Effector memory CD4-positive, alpha-beta T cell (primary cell): ENCODE data around the gene ACOT2.

Experiments
- DNase-seq, 3 donors: peaks; one replicate each; pipeline ENCODE4 v3.0.0-alpha.2; 2020
- H3K27ac ChIP-seq: 2 replicates; pipeline ENCODE4 v1.7.0; 2013; ENCODE audit warnings: mild to moderate bottlenecking, low read length, moderate library complexity; ENCODE audit not compliant: insufficient read depth, poor library complexity, severe bottlenecking
- H3K27me3 ChIP-seq: replicated peaks from 2 replicates; pipeline ENCODE4 v1.7.0; 2013; ENCODE audit warnings: mild to moderate bottlenecking, low read length; ENCODE audit not compliant: insufficient read depth, control insufficient read depth, poor library complexity, severe bottlenecking
- H3K36me3 ChIP-seq: 2 replicates; pipeline ENCODE4 v1.7.0; 2013; ENCODE audit warnings: mild to moderate bottlenecking, low read length, moderate library complexity; ENCODE audit not compliant: control insufficient read depth, insufficient read depth
- H3K4me1 ChIP-seq: 2 replicates; pipeline ENCODE4 v1.7.0; 2013; ENCODE audit warnings: low read length, mild to moderate bottlenecking; ENCODE audit not compliant: control insufficient read depth, insufficient read depth, poor library complexity, severe bottlenecking
- H3K4me3 ChIP-seq: 2 replicates; pipeline ENCODE4 v1.7.0; 2013; ENCODE audit warnings: low read length, low read depth, mild to moderate bottlenecking; ENCODE audit not compliant: insufficient read depth, poor library complexity, severe bottlenecking
- H3K9me3 ChIP-seq: 2 replicates; pipeline ENCODE4 v1.7.0; 2013; ENCODE audit warnings: mild to moderate bottlenecking, low read length, moderate library complexity; ENCODE audit not compliant: control insufficient read depth

Gene ACOT2

DNA sequence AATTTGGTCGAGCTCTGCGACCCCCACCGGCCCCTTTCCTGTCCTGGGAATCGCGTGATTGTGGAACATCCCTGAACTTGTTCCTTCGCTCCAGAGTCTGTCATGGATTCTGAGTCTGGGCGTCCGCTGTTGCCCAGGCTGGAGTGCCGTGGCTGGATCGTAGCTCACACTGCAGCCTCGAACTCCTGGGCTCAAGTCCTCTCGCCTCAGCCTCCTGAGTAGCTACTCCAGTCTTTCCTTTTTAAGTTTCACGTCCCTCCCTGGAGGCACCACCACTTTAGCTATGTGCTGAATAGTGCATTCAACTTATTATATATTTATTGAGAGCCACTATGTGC is 44.0 kb downstream of the ACOT2 start:
- peak overlapping the region; percentile 76 for H3K4me3 ChIP-seq
- H3K9me3 ChIP-seq: no peaks in the 10 kb centered on the region
- no peak for DNase-seq
- peaks cover 3% of the 10 kb centered on the region for H3K4me1 ChIP-seq
- H3K36me3 ChIP-seq: no peaks in the 10 kb centered on the region
- H3K27me3 ChIP-seq: no peaks in the 10 kb centered on the region
- peak overlapping the region; percentile 63 for H3K27ac ChIP-seq

DNA sequence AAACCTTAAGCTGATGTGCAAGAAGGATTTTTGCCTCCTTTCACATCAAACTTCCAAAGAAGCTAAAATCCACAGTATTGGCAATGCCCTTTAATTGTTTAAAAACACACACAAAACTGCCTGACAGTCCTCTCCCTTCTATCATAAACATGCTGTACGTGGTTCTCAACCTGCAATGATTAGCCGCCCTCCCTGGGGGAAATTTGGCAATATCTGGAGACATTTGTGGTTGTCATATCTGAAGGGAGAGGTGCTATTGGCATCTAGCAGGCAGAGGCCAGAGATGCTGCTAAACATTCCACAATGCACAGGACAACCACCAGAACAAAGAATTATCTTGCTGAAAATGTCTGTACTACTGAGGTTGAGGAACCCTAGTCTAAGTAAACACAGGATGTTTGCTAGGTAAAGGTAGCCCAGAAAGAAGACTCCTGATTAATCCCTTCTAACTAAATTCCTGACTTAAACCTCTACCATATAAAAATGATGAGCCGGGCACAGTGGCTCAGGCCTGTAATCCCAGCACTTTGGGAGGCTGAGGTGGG is 44.5 kb downstream of the ACOT2 start:
- Histone ChIP-seq H3K36me3 (no peaks in the 10 kb centered on the region), H3K27me3 (no peaks in the 10 kb centered on the region), H3K9me3 (no peaks in the 10 kb centered on the region), H3K4me1 (peaks cover 3% of the 10 kb centered on the region), H3K4me3 (no peak overlapping the region), H3K27ac (no peak overlapping the region)
- no peak for DNase-seq

DNA sequence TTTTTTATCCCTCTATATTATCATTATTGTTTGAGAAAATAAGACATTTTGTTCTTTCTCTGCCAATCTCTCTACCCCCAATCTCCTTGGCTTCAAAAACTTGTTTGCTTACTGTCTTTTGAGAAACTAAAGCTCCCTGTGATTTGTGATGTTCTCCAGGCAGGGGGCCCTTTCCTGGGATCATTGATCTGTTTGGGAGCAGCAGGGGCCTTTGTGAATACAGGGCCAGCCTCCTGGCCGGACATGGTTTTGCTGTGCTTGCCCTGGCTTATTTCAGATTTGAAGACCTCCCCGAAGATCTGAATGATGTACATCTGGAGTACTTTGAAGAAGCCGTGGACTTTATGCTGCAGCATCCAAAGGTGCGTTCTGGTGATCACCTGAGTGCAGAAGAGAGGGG is 47.8 kb downstream of the ACOT2 start:
- H3K27ac ChIP-seq: no peak overlapping the region
- H3K4me1 ChIP-seq: peaks cover 3% of the 10 kb centered on the region
- no peaks in the 10 kb centered on the region for H3K36me3 ChIP-seq
- H3K4me3 ChIP-seq: no peak overlapping the region
- no peaks in the 10 kb centered on the region for H3K27me3 ChIP-seq
- no peaks in the 10 kb centered on the region for H3K9me3 ChIP-seq
- no peak for DNase-seq

DNA sequence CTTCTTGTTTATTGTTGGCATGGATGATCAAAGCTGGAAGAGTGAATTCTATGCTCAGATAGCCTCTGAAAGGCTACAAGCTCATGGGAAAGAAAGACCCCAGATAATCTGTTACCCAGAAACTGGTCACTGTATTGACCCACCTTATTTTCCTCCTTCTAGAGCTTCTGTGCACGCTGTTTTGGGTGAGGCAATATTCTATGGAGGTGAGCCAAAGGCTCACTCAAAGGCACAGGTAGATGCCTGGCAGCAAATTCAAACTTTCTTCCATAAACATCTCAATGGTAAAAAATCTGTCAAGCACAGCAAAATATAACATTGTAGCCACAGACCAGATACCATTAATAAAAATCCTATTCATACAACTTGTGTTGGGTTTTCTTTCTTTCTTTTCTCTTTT is 50.5 kb downstream of the ACOT2 start:
- no peak overlapping the region for H3K4me3 ChIP-seq
- no peak overlapping the region for H3K27ac ChIP-seq
- H3K36me3 ChIP-seq: no peaks in the 10 kb centered on the region
- DNase-seq: no peak
- no peaks in the 10 kb centered on the region for H3K4me1 ChIP-seq
- H3K9me3 ChIP-seq: no peaks in the 10 kb centered on the region
- H3K27me3 ChIP-seq: no peaks in the 10 kb centered on the region

DNA sequence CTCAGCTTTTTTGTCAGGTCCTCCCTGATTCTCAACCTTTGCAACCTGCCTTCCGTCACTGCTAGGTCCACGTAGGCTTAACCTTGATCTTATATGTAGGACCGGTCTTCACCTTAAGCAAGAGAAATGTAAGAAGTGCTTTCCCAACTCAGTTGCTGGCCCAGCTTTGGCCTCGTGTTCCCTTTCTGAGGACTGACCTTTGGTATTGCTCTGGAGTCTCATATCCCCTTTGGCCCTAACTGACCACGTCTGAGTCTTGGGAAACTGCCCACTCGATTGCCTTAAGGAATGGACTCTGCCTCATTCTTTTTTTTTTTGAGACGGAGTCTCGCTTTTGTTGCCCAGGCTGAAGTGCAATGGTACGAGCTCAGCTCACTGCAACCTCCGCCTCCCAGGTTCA is 51.3 kb downstream of the ACOT2 start:
- no peak overlapping the region for H3K4me3 ChIP-seq
- no peak for DNase-seq
- no peaks in the 10 kb centered on the region for H3K4me1 ChIP-seq
- no peaks in the 10 kb centered on the region for H3K9me3 ChIP-seq
- H3K27me3 ChIP-seq: no peaks in the 10 kb centered on the region
- no peak overlapping the region for H3K27ac ChIP-seq
- no peaks in the 10 kb centered on the region for H3K36me3 ChIP-seq

DNA sequence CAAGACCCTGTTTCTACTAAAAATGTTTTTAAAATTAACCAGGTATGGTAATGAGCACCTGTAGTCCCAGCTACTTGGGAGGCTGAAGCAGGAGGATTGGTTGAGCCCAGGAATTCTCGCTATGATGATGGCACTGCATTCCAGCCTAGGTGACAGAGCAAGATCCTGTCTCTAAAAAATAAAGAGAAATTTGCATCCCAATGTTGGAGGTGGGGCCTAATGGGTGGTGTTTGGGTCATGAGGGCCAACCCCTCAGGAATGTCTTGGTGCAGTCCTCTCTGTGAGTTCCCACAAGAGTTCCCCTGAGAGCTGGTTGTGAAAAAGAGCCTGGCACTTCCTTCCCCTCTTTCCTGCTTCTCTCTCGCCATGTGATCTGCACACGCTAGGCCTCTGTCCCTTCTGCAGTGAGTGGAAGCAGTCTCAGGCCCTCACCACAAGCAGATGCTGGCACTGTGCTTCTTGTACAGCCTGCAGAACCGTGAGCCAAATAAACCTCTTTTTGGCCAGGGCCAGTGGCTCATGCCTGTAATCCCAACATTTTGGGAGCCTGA is 54.6 kb downstream of the ACOT2 start:
- DNase-seq: no peak
- Histone ChIP-seq H3K4me1 (no peaks in the 10 kb centered on the region), H3K4me3 (no peak overlapping the region), H3K27me3 (no peaks in the 10 kb centered on the region), H3K36me3 (no peaks in the 10 kb centered on the region), H3K27ac (no peak overlapping the region), H3K9me3 (no peaks in the 10 kb centered on the region)
